K562 (cell line): ENCODE data around the gene TDRD12. TPM values are rescaled to one million over a fixed set of nuclear protein-coding genes. Genes with fewer than 3 reads are reported as not detected.

Experiments used
- ATF1 ChIP-seq, 2 experiments: fragments of 450-650 bp in 1 of 2; IDR thresholded peaks; 2 replicates each; pipeline ENCODE4 v1.6.1; 2016; ENCODE audit warnings: missing compliant biosample characterization in 1 of 2, missing genetic modification characterization in 1 of 2
- FOSL1 ChIP-seq: fragments of 200-800 bp; sonication (Bioruptor generic); conservative IDR thresholded peaks from 2 replicates; pipeline ENCODE4 v1.6.1; 2016; ENCODE audit warnings: missing genetic modification characterization, missing compliant biosample characterization
- FOXP4 ChIP-seq: sonication (generic); formaldehyde crosslinking; IDR thresholded peaks from 2 replicates; pipeline ENCODE4 v1.8.0; 2022; ENCODE audit warnings: mild to moderate bottlenecking, missing genetic modification reagents, borderline replicate concordance
- GMEB1 ChIP-seq: fragments of 250-450 bp; sonication (Bioruptor Pico); IDR thresholded peaks from 2 replicates; pipeline ENCODE4 v1.4.0; 2020; ENCODE audit warnings: mild to moderate bottlenecking
- HBP1 ChIP-seq: fragments of 450-650 bp; formaldehyde crosslinking; IDR thresholded peaks from 2 replicates; pipeline ENCODE4 v1.4.0; 2022; ENCODE audit warnings: missing genetic modification characterization
- ID3 ChIP-seq, 2 experiments: fragments of 250-450 bp in 1 of 2; fragments of 450-650 bp in 1 of 2; sonication (Bioruptor Pico) in 1 of 2; IDR thresholded peaks; 2 replicates each; pipeline versions ENCODE4 v1.6.1 to v1.8.0; 2016 to 2021; ENCODE audit warnings: mild to moderate bottlenecking in 2 of 2, moderate library complexity in 2 of 2, missing compliant biosample characterization in 1 of 2, missing genetic modification characterization in 1 of 2
- NFIX ChIP-seq: fragments of 250-450 bp; sonication (Bioruptor Pico); IDR thresholded peaks from 2 replicates; pipeline ENCODE4 v1.4.0; 2020; ENCODE audit warnings: low read depth, mild to moderate bottlenecking, moderate library complexity
- NR0B1 ChIP-seq: fragments of 450-650 bp; IDR thresholded peaks from one replicate; pipeline ENCODE4 v1.6.1; 2018; ENCODE audit warnings: mild to moderate bottlenecking, moderate library complexity; ENCODE audit not compliant: partially characterized antibody
- NR2F6 ChIP-seq: fragments of 450-650 bp; formaldehyde crosslinking; IDR thresholded peaks from 2 replicates; pipeline ENCODE4 v1.4.0; 2020; ENCODE audit warnings: mild to moderate bottlenecking
- PKNOX1 ChIP-seq: fragments of 450-650 bp; IDR thresholded peaks from 2 replicates; pipeline ENCODE4 v1.6.1; 2016
- PURB ChIP-seq: sonication (generic); formaldehyde crosslinking; IDR thresholded peaks from 2 replicates; pipeline ENCODE4 v1.9.0; 2021; ENCODE audit warnings: low read depth, mild to moderate bottlenecking, missing genetic modification reagents
- ZNF449 ChIP-seq: fragments of 250-450 bp; sonication (Bioruptor Pico); IDR thresholded peaks from 2 replicates; pipeline ENCODE4 v1.8.0; 2022; ENCODE audit warnings: moderate library complexity, mild to moderate bottlenecking, inconsistent platforms
- ZNF57 ChIP-seq: fragments of 450-650 bp; formaldehyde crosslinking; IDR thresholded peaks from 2 replicates; pipeline ENCODE4 v1.4.0; 2020; ENCODE audit warnings: mild to moderate bottlenecking, moderate library complexity
- polyA plus RNA-seq, 8 experiments: library from polyadenylated mRNA; depleted of rRNA in 4 of 8; stranded (reverse) in 5 of 8; unstranded in 3 of 8; fragments of >200 nt; fragmentation: Nextera tagmentation in 2 of 8; fragmentation: Illumina TruSeq in 1 of 8; extraction: Ambion mirVana in 2 of 8; extraction: Trizol in 1 of 8; gene quantifications; 2 replicates each; pipeline versions ENCODE4 v1.2.1 to v1.2.3, GENCODE V29; 2011 to 2014; ENCODE audit warnings: inconsistent platforms in 1 of 8, missing spikeins in 1 of 8
- total RNA-seq, 7 experiments: library from RNA; depleted of rRNA in 6 of 7; stranded (reverse); fragments of >200 nt in 6 of 7; fragmentation: Illumina TruSeq in 2 of 7; extraction: Trizol in 2 of 7; gene quantifications; 2 replicates each; pipeline versions ENCODE4 v1.2.1 to v1.2.3, GENCODE V29; 2011 to 2021; ENCODE audit warnings: low replicate concordance in 1 of 7

TDRD12 gene
- total and polyA plus RNA-seq, 9 of the 15 experiments (the other 6 are each of a cell fraction or from before 2014, with no cell fraction given): 0.03 TPM; not detected in 8

- TF ChIP-seq HBP1 (CRISPR knock-in tag) (0 out of 2 replicates have a peak, but pooled peaks have one; percentile 44), PKNOX1 (no peak), FOXP4 (CRISPR knock-in tag) (no peak), GMEB1 (CRISPR knock-in tag) (peak; percentile 69), NR0B1 (no peak), ZNF57 (peak; percentile 37; the same call in 1 of the 2 replicates), FOSL1 (no peak), ID3 (CRISPR knock-in tag; IDR thresholded peaks at IDR 0.05) (peak; percentile 81; the same call in 1 of the 2 replicates), ID3 (tag; IDR thresholded peaks at IDR 0.05) (peak; percentile 98), PURB (CRISPR knock-in tag) (no peak), NR2F6 (CRISPR knock-in tag) (0 out of 2 replicates have a peak, but pooled peaks have one; percentile 81), NFIX (CRISPR knock-in tag) (0 out of 2 replicates have a peak, but pooled peaks have one; percentile 6), ATF1 (CRISPR knock-in tag; IDR thresholded peaks at IDR 0.05) (no peak), ATF1 (tag; IDR thresholded peaks at IDR 0.05) (peak; percentile 63), ZNF449 (peak; percentile 94)
Measured at GRCh38 chr19:32686847-32687475, 32.6 kb upstream of the TDRD12 start (continued).
